Measurements from ENCODE around the gene RANBP17. TPM values are rescaled to one million over a fixed set of nuclear protein-coding genes. Genes with fewer than 3 reads are reported as not detected.

Gene RANBP17
- total and polyA plus RNA-seq, 2 experiments from 2014 or later = 43.8 to 53.1 TPM

- Histone ChIP-seq H3K27ac (ENCODE audit: low read depth) (no peak overlapping the region), H3K4me3 (no peak overlapping the region), H3K4me2 (no peak overlapping the region), H4K20me1 (replicated peaks; ENCODE audit: insufficient read depth) (no peaks in the 10 kb centered on the region), H3K79me2 (replicated peaks; ENCODE audit: insufficient read depth) (no peaks in the 10 kb centered on the region), H2AFZ (no peak overlapping the region), H3K4me1 (ENCODE audit: insufficient read depth) (no peaks in the 10 kb centered on the region), H3K36me3 (ENCODE audit: insufficient read depth) (no peaks in the 10 kb centered on the region), H3F3A (replicated peaks; ENCODE audit: low read depth) (no peaks in the 10 kb centered on the region), H3K9me2 (ENCODE audit: insufficient read depth) (no peaks in the 10 kb centered on the region), H3K27me3 (ENCODE audit: insufficient read depth) (no peaks in the 10 kb centered on the region)
- no peak for DNase-seq (ENCODE audit: low spot score)
- no peak overlapping the region for H3K4me3 Mint-ChIP-seq
- TF ChIP-seq ZNF331 (CRISPR knock-in tag; IDR thresholded peaks at IDR 0.05; ENCODE audit: low read depth) = no peak
- no peak for TF ChIP-seq ETS1 (IDR thresholded peaks at IDR 0.05)
- no peak for TF ChIP-seq STAT1 (IDR thresholded peaks at IDR 0.05; ENCODE audit: unreplicated experiment)
- TF ChIP-seq CREB1 (CRISPR knock-in tag; IDR thresholded peaks at IDR 0.05; ENCODE audit: low read depth) = no peak
- no peak for TF ChIP-seq POLR2AphosphoS5 (IDR thresholded peaks at IDR 0.05; ENCODE audit: low read depth)
- TF ChIP-seq NANOG (IDR thresholded peaks at IDR 0.05; ENCODE audit: borderline replicate concordance) = no peak
- TF ChIP-seq CTCF (conservative IDR thresholded peaks at IDR 0.05; ENCODE audit: low read depth in 2 of 2) = no peak
- TF ChIP-seq JUNB (IDR thresholded peaks at IDR 0.05; ENCODE audit: unreplicated experiment) = no peak
- no peak for TF ChIP-seq EZH2phosphoT487 (IDR thresholded peaks at IDR 0.05; ENCODE audit: unreplicated experiment)
- TF ChIP-seq REST (IDR thresholded peaks at IDR 0.05; ENCODE audit: unreplicated experiment) = no peak
- no peak for TF ChIP-seq ZNF462 (CRISPR knock-in tag; IDR thresholded peaks at IDR 0.05)
- no peak overlapping the region for H3K27ac Mint-ChIP-seq
- peaks cover 31% of the 10 kb centered on the region for H3K36me3 Mint-ChIP-seq (ENCODE audit: low read depth)
- ATAC-seq = no peak
- peaks cover 12% of the 10 kb centered on the region for H3K9me3 Mint-ChIP-seq
- no peaks in the 10 kb centered on the region; the same call in 2 of the 3 replicates for H3K4me1 Mint-ChIP-seq
- H3K27me3 Mint-ChIP-seq (ENCODE audit: insufficient read depth, low read depth, poor library complexity) = peaks cover 2% of the 10 kb centered on the region
Measured at GRCh38 chr5:171080186-171080938, 218.5 kb downstream of the RANBP17 start.

Data from GM23338 (cell line).